Endothelial cell of umbilical vein (primary cell): Measurements from ENCODE around the gene CFAP70. TPM values are rescaled to one million over a fixed set of nuclear protein-coding genes. Genes with fewer than 3 reads are reported as not detected.

ENCODE experiments used
- BruUV-seq: library from RNA; stranded (reverse); fragments of 400-500 nt; replicated peaks from 2 replicates; lab custom pipeline; 2021; lab: Mats Ljungman, UMichigan
- CTCF ChIA-PET: fragments of 300-600, 350-600 bp; sonication (Branson Sonifier 250); formaldehyde crosslinking; loops from one replicate; lab custom pipeline; 2021; ENCODE audit warnings: antibody characterized with exemption, inconsistent platforms; lab: Charles Lee
- POLR2A ChIA-PET: fragments of 300-600, 350-600 bp; sonication (Branson Sonifier 250); formaldehyde crosslinking; loops from one replicate; lab custom pipeline; 2021; ENCODE audit warnings: antibody characterized with exemption, inconsistent platforms; lab: Charles Lee
- DNase-seq: peaks from one replicate; pipeline ENCODE4 v3.0.0-alpha.2; 2011; ENCODE audit warnings: low read depth, low spot score
- FAIRE-seq: peaks from 2 replicates; lab custom pipeline; 2011; peaks lifted over from hg19 to GRCh38; lab: Jason Lieb, UNC
- H2AFZ ChIP-seq: 2 replicates; pipeline ENCODE4 v1.6.0; 2012; ENCODE audit warnings: low read depth, low read length, control low read depth, inconsistent platforms
- H3K27ac ChIP-seq: 2 replicates; pipeline ENCODE4 v1.5.1; 2011; ENCODE audit warnings: low read depth, mild to moderate bottlenecking, control low read depth, low read length, moderate library complexity; ENCODE audit not compliant: insufficient read depth
- H3K27me3 ChIP-seq, 2 experiments: 2 replicates each; pipeline versions ENCODE4 v1.6.0 to v1.6.1; 2011; ENCODE audit warnings: low read length in 2 of 2, mixed read lengths in 1 of 2; ENCODE audit not compliant: control insufficient read depth in 2 of 2, insufficient read depth in 2 of 2
- H3K36me3 ChIP-seq, 2 experiments: 2 replicates in 1 of 2; 3 replicates in 1 of 2; pipeline ENCODE4 v1.5.1; 2011; ENCODE audit warnings: low read length in 2 of 2, mild to moderate bottlenecking in 1 of 2, moderate library complexity in 1 of 2; ENCODE audit not compliant: control insufficient read depth in 2 of 2, insufficient read depth in 2 of 2; ENCODE audit errors: extremely low read depth in 1 of 2
- H3K4me1 ChIP-seq: 3 replicates; pipeline ENCODE4 v1.5.1; 2011; ENCODE audit warnings: mild to moderate bottlenecking, low read length; ENCODE audit not compliant: control insufficient read depth, insufficient read depth; ENCODE audit errors: extremely low read depth
- H3K4me2 ChIP-seq: 2 replicates; pipeline ENCODE4 v1.6.1; 2011; ENCODE audit warnings: low read length, control low read depth, mixed read lengths; ENCODE audit not compliant: insufficient read depth
- H3K4me3 ChIP-seq, 3 experiments: fragments of 200-600 bp in 1 of 3; sonication (generic), shearing (Covaris generic) in 1 of 3; replicated peaks in 1 of 3; 2 replicates each; pipeline ENCODE4 v1.5.1; 2011 to 2016; ENCODE audit warnings: control low read depth in 3 of 3, low read length in 3 of 3, mild to moderate bottlenecking in 2 of 3, inconsistent platforms in 1 of 3, low read depth in 1 of 3, moderate library complexity in 1 of 3; ENCODE audit not compliant: insufficient read depth in 1 of 3
- H3K79me2 ChIP-seq: 2 replicates; pipeline ENCODE4 v1.6.0; 2012; ENCODE audit warnings: low read length, inconsistent platforms; ENCODE audit not compliant: control insufficient read depth, insufficient read depth
- H3K9ac ChIP-seq: replicated peaks from 2 replicates; pipeline ENCODE3; 2011; ENCODE audit warnings: low read length, control low read depth; ENCODE audit not compliant: insufficient read depth; ENCODE audit errors: extremely low read depth
- H3K9me1 ChIP-seq: replicated peaks from 3 replicates; pipeline ENCODE4 v1.6.0; 2011; ENCODE audit warnings: mild to moderate bottlenecking, low read length; ENCODE audit not compliant: control insufficient read depth, insufficient read depth; ENCODE audit errors: extremely low read depth
- H3K9me3 ChIP-seq: replicated peaks from 2 replicates; pipeline ENCODE4 v1.5.1; 2012; ENCODE audit warnings: low read length, inconsistent platforms; ENCODE audit not compliant: control insufficient read depth, insufficient read depth
- H4K20me1 ChIP-seq: replicated peaks from 2 replicates; pipeline ENCODE3; 2011; ENCODE audit warnings: mild to moderate bottlenecking, low read length; ENCODE audit not compliant: control insufficient read depth, insufficient read depth; ENCODE audit errors: extremely low read depth
- EZH2 ChIP-seq: IDR thresholded peaks from 2 replicates; pipeline ENCODE4 v1.6.1; 2012; ENCODE audit warnings: borderline replicate concordance, low read depth, mild to moderate bottlenecking, moderate library complexity, low read length, inconsistent platforms; ENCODE audit not compliant: severe bottlenecking
- FOS ChIP-seq: IDR thresholded peaks from 2 replicates; pipeline ENCODE4 v1.6.1; 2011; ENCODE audit warnings: mild to moderate bottlenecking, low read length, moderate library complexity, borderline replicate concordance; ENCODE audit not compliant: insufficient read depth
- GATA2 ChIP-seq: IDR thresholded peaks from 2 replicates; pipeline ENCODE4 v1.7.0; 2011; ENCODE audit warnings: low read depth, mild to moderate bottlenecking, moderate library complexity, mixed read lengths, low read length; ENCODE audit not compliant: insufficient read length, insufficient read depth
- JUN ChIP-seq: IDR thresholded peaks from 2 replicates; pipeline ENCODE4 v1.6.1; 2011; ENCODE audit warnings: borderline replicate concordance, low read depth; ENCODE audit not compliant: insufficient read length, insufficient read depth
- MYC ChIP-seq: IDR thresholded peaks from one replicate; pipeline ENCODE4 v1.6.1; 2011; ENCODE audit warnings: mild to moderate bottlenecking, low read depth, low read length
- POLR2A ChIP-seq: IDR thresholded peaks from 2 replicates; pipeline ENCODE4 v1.6.1; 2012; ENCODE audit warnings: low read depth, mild to moderate bottlenecking, control low read depth, low read length
- POLR2AphosphoS5 ChIP-seq: IDR thresholded peaks from 2 replicates; pipeline ENCODE4 v1.6.1; 2012; ENCODE audit warnings: low read depth, mild to moderate bottlenecking, control low read depth, low read length, moderate library complexity; ENCODE audit not compliant: insufficient read depth
- dilution Hi-C: fragments of 300-500 bp; cut with MboI; formaldehyde crosslinking; loops from one replicate; pipeline ENCODE4 v1.15.0; 2019; ENCODE audit warnings: low sequenced_read_pairs; ENCODE audit not compliant: extremely low pct_ligation_motif_present
- intact Hi-C: fragments of 100-400 bp; cut with micrococcal nuclease; formaldehyde crosslinking; loops from one replicate; pipeline ENCODE4 v1.10.0; 2022
- polyA plus RNA-seq, 4 experiments: library from polyadenylated mRNA; depleted of rRNA in 3 of 4; stranded (reverse) in 3 of 4; unstranded in 1 of 4; fragments of >200 nt; gene quantifications; 2 replicates each; pipeline versions ENCODE4 v1.2.1 to v1.2.3, GENCODE V29; 2011 to 2012; ENCODE audit warnings: missing spikeins in 1 of 4
- total RNA-seq: library from RNA; stranded (reverse); gene quantifications from 2 replicates; pipeline ENCODE4 v1.2.3, GENCODE V29; 2021
- TF ChIP-seq, protein P1 (sequence below), 2 donors: IDR thresholded peaks; 1 replicate in 1 of 2; 2 replicates in 1 of 2; pipeline ENCODE4 v1.5.1; 2011; ENCODE audit warnings: low read length in 2 of 2, mild to moderate bottlenecking in 2 of 2, moderate library complexity in 2 of 2, control low read depth in 1 of 2, inconsistent platforms in 1 of 2, low read depth in 1 of 2; ENCODE audit not compliant: insufficient read depth in 1 of 2; ENCODE audit errors: extremely low read depth in 1 of 2
- TF ChIP-seq, protein P2 (sequence below): IDR thresholded peaks from 2 replicates; pipeline ENCODE4 v1.6.1; 2011; ENCODE audit not compliant: insufficient read depth, insufficient read length

The CFAP70 gene
- total and polyA plus RNA-seq, 2 donors (not counting 3 experiments of a cell fraction or from before 2014, with no cell fraction given): 0.19 to 0.27 TPM

DNA sequence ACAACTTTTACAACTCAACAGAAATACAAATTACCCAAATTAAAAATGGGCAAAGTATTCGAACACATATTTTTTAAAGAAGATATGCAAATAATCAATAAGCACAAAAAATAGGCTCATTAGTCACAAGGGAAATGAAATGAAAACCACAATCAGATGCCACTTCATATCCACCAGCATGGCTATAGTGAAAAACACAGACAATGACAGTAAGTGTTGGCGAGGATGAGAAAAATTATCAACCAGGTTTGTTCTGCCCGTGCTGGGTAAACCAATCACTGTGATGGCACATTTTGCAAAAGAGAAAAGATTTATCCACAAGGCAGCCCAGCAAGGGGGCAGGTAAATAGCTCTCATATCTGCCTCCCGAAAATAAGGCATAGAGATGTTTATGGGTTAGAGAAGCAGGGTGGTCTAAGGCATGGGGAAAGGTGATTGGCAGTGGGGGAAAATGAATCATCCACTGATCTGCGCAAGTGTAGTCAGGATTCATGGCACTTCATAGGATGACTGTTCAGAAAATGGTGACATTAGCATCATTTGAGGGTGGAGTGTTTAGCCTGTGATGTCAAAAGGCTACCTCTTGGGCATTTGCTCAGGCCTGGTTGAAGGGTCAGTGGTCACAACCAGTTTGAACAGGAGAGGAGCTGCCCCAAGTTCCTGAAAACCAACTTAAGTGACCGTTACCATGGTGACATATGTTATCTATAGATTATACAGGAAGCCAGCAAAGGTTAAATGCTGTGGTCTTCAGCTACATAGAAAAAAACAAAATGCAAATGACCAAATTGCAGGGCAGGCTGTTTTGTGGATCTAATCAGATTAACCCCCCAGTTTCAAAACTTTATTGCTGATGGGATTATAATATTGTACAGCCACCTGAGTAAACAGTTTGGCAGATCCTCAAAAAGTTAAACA lies 8.0 kb upstream of the CFAP70 start:
- H2AFZ ChIP-seq: no peak overlapping the region
- dilution Hi-C loops (no loop called here), intact Hi-C loops (no loop called here)
- no peaks in the 10 kb centered on the region for H3K9me3 ChIP-seq
- DNase-seq (no peak), FAIRE-seq (no peak)
- no peaks in the 10 kb centered on the region for H3K79me2 ChIP-seq
- ChIA-PET CTCF (interaction anchor here (1.0 kb wide), 1 partner anchor 13 kb away, joined by 3 read pairs; no protein-coding TSS in a partner anchor), POLR2A (no interaction called here)
- no peaks in the 10 kb centered on the region for H3K9me1 ChIP-seq
- no peak overlapping the region for H3K9ac ChIP-seq
- no peak overlapping the region for H3K4me2 ChIP-seq
- no peak overlapping the region for H3K4me3 ChIP-seq
- no peaks in the 10 kb centered on the region for H3K27me3 ChIP-seq
- no peaks in the 10 kb centered on the region for H3K4me1 ChIP-seq
- TF ChIP-seq GATA2: no peak
- TF ChIP-seq, protein P1, sequence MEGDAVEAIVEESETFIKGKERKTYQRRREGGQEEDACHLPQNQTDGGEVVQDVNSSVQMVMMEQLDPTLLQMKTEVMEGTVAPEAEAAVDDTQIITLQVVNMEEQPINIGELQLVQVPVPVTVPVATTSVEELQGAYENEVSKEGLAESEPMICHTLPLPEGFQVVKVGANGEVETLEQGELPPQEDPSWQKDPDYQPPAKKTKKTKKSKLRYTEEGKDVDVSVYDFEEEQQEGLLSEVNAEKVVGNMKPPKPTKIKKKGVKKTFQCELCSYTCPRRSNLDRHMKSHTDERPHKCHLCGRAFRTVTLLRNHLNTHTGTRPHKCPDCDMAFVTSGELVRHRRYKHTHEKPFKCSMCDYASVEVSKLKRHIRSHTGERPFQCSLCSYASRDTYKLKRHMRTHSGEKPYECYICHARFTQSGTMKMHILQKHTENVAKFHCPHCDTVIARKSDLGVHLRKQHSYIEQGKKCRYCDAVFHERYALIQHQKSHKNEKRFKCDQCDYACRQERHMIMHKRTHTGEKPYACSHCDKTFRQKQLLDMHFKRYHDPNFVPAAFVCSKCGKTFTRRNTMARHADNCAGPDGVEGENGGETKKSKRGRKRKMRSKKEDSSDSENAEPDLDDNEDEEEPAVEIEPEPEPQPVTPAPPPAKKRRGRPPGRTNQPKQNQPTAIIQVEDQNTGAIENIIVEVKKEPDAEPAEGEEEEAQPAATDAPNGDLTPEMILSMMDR (IDR thresholded peaks at IDR 0.05; ENCODE audit: extremely low read depth in 1 of 2, insufficient read depth in 1 of 2, low read depth in 1 of 2, low read length in 2 of 2): no peak
- TF ChIP-seq, protein P2, sequence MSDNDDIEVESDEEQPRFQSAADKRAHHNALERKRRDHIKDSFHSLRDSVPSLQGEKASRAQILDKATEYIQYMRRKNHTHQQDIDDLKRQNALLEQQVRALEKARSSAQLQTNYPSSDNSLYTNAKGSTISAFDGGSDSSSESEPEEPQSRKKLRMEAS: no peak
- no peak for TF ChIP-seq EZH2
- TF ChIP-seq POLR2AphosphoS5: no peak
- TF ChIP-seq FOS: no peak
- TF ChIP-seq MYC: no peak
- no peak for TF ChIP-seq JUN
- TF ChIP-seq POLR2A: no peak
- H3K36me3 ChIP-seq: peaks cover 0 to 4% of the 10 kb centered on the region in 2 experiments
- H3K27ac ChIP-seq: no peak overlapping the region
- BruUV-seq: no TSS peak
- H4K20me1 ChIP-seq: no peaks in the 10 kb centered on the region
